Urinary bladder (tissue), 4 donors: ENCODE measurements around the gene RHBDL1. TPM values are rescaled to one million over a fixed set of nuclear protein-coding genes. Genes with fewer than 3 reads are reported as not detected.

Experiments used
- DNase-seq: peaks from one replicate; pipeline ENCODE4 v3.0.0-alpha.2; 2015; ENCODE audit errors: extremely low spot score
- H3K27ac ChIP-seq: one replicate; pipeline ENCODE4 v1.5.1; 2013; ENCODE audit warnings: low read depth, mild to moderate bottlenecking, moderate library complexity
- H3K36me3 ChIP-seq: one replicate; pipeline ENCODE4 v1.6.1; 2013; ENCODE audit warnings: mild to moderate bottlenecking, moderate library complexity; ENCODE audit not compliant: insufficient read depth
- H3K4me1 ChIP-seq: one replicate; pipeline ENCODE4 v1.6.1; 2013; ENCODE audit warnings: mild to moderate bottlenecking, moderate library complexity; ENCODE audit not compliant: insufficient read depth
- H3K4me3 ChIP-seq: one replicate; pipeline ENCODE4 v1.5.1; 2013; ENCODE audit warnings: low read depth, low read length
- WGBS: extraction: QIAGEN DNeasy Blood & Tissue Kit; methylation state at CpG from one replicate; pipeline ENCODE4 v1.1.7; 2013; 5-methylcytosine and 5-hydroxymethylcytosine counted together
- polyA plus RNA-seq: library from polyadenylated mRNA; stranded (reverse); fragments of 200-250 nt; gene quantifications from one replicate; pipeline ENCODE4 v1.2.3, GENCODE V29; 2013
- total RNA-seq: library from RNA; depleted of rRNA; stranded (reverse); fragments of >200 nt; gene quantifications from one replicate; pipeline ENCODE4 v1.2.3, GENCODE V29; 2014
- donor health status: healthy with polysubstance abuse.
- donor health status: healthy.

The RHBDL1 gene
- total and polyA plus RNA-seq, 2 donors = 0.95 to 1.3 TPM

GRCh38 chr16:657487-657886, 18.0 kb upstream of the RHBDL1 start:
- no peak for DNase-seq
- H3K36me3 ChIP-seq = no peaks in the 10 kb centered on the region
- WGBS = 94% methylated on average over 22 of the region's 22 CpGs
- no peaks in the 10 kb centered on the region for H3K4me1 ChIP-seq
- H3K27ac ChIP-seq = no peak overlapping the region
- no peak overlapping the region for H3K4me3 ChIP-seq

- 91% methylated on average over 35 of the region's 35 CpGs for WGBS
- Histone ChIP-seq H3K4me1 (no peaks in the 10 kb centered on the region), H3K36me3 (no peaks in the 10 kb centered on the region), H3K4me3 (no peak overlapping the region), H3K27ac (no peak overlapping the region)
- DNase-seq = no peak
Measured at GRCh38 chr16:658679-659571, 16.5 kb upstream of the RHBDL1 start.

- no peak for DNase-seq
- no peaks in the 10 kb centered on the region for H3K4me1 ChIP-seq
- WGBS = 90% methylated on average over 20 of the region's 20 CpGs
- no peak overlapping the region for H3K27ac ChIP-seq
- H3K4me3 ChIP-seq = no peak overlapping the region
- H3K36me3 ChIP-seq = no peaks in the 10 kb centered on the region
Measured at GRCh38 chr16:659618-660017, 15.9 kb upstream of the RHBDL1 start.

GRCh38 chr16:660132-660458, 15.4 kb upstream of the RHBDL1 start:
- DNase-seq = no peak
- Histone ChIP-seq H3K4me1 (no peaks in the 10 kb centered on the region), H3K4me3 (no peak overlapping the region), H3K27ac (no peak overlapping the region), H3K36me3 (no peaks in the 10 kb centered on the region)
- WGBS = 60% methylated on average over 6 of the region's 6 CpGs

GRCh38 chr16:660459-661183, 14.8 kb upstream of the RHBDL1 start:
- Histone ChIP-seq H3K4me1 (no peaks in the 10 kb centered on the region), H3K4me3 (no peak overlapping the region), H3K27ac (no peak overlapping the region), H3K36me3 (no peaks in the 10 kb centered on the region)
- 17% methylated on average over 39 of the region's 43 CpGs for WGBS
- no peak for DNase-seq

DNA sequence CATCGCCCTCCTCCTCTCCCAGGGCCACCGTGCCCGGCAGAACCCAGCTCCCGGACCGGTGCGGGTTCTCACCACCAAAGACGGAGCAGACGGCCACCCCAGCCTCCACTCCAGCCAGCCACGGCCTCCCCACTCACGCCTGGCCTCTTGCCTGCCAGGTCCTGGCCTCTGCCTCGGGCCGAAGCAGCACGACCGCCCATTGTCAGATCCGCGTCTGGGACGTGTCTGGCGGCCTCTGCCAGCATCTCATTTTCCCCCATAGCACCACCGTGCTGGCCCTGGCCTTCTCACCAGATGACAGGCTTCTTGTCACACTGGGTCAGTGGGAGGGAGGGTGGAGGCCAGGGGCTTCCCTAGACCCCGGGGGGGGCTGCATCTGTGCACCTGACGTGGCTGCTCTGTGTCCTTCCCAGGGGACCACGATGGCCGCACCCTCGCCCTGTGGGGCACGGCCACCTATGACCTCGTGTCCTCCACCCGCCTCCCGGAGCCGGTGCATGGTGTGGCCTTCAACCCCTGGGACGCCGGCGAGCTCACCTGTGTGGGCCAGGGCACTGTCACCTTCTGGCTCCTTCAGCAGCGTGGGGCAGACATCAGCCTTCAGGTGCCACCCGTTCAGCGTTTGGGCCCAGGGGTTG, 14.2 kb upstream of the RHBDL1 start:
- no peak overlapping the region for H3K27ac ChIP-seq
- DNase-seq = no peak
- H3K4me3 ChIP-seq = no peak overlapping the region
- no peaks in the 10 kb centered on the region for H3K36me3 ChIP-seq
- no peaks in the 10 kb centered on the region for H3K4me1 ChIP-seq
- 63% methylated on average over 35 of the region's 35 CpGs for WGBS

DNA sequence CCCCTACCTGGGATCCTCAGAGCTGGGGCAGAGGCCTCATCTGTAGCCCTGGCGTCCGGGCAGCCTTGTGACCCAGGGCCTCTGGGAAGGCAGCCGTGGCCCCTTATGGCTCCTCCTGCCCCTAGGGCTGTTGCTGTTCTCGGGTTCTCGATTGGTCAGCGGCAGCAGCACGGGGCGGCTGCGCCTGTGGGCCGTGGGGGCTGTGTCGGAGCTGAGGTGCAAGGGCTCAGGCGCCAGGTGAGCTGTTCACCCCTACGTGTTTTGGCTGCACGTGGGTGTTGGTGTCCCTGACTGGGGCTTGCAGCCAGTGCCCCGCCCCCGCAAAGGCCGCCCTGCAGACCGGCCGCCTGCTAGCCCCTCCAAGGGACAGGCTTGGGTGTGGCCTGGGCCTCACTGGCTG, 13.4 kb upstream of the RHBDL1 start:
- WGBS = 90% methylated on average over 19 of the region's 19 CpGs

DNA sequence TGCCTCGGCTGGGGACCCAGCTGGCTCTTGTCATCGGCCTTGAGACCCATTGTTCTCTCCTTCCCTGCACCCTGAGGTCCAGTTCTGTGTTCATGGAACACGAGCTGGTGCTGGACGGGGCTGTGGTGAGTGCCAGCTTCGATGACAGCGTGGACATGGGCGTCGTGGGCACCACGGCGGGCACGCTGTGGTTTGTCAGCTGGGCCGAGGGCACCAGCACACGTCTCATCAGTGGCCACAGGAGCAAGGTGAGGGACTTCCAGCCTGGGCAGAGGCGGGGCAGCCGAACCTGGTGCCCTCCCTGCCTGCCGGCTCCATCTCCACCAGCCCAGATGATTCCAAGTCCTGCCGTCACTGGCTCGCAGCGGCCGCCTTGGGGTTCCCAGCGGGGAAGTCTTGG, 12.9 kb upstream of the RHBDL1 start:
- no peak for DNase-seq
- H3K4me1 ChIP-seq = no peaks in the 10 kb centered on the region
- no peak overlapping the region for H3K4me3 ChIP-seq
- 94% methylated on average over 21 of the region's 21 CpGs for WGBS
- no peak overlapping the region for H3K27ac ChIP-seq
- H3K36me3 ChIP-seq = no peaks in the 10 kb centered on the region

More for the DNA sequence above, 13.4 kb upstream of the RHBDL1 start:
- Histone ChIP-seq H3K27ac (no peak overlapping the region), H3K36me3 (no peaks in the 10 kb centered on the region), H3K4me3 (no peak overlapping the region), H3K4me1 (no peaks in the 10 kb centered on the region)
- DNase-seq = no peak

DNA sequence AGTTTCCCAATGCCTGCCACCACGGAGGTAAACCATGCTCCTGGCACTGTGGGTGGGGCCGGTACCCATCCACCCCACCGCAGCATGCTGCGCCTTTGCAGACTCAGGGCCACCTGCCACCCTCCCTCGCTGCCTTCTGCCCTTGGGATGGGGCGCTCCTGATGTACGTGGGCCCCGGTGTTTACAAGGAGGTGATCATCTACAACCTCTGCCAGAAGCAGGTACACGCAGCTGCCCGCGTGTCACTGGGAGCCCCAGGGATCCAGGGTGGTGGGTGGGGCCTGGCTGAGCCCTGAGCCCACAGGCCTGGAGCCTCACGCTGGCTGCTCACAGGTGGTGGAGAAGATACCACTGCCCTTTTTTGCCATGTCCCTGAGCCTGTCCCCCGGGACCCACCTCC, 8.9 kb upstream of the RHBDL1 start:
- H3K4me3 ChIP-seq = no peak overlapping the region
- no peaks in the 10 kb centered on the region for H3K36me3 ChIP-seq
- no peak overlapping the region for H3K27ac ChIP-seq
- DNase-seq = no peak
- H3K4me1 ChIP-seq = no peaks in the 10 kb centered on the region
- WGBS = 87% methylated on average over 13 of the region's 13 CpGs

DNA sequence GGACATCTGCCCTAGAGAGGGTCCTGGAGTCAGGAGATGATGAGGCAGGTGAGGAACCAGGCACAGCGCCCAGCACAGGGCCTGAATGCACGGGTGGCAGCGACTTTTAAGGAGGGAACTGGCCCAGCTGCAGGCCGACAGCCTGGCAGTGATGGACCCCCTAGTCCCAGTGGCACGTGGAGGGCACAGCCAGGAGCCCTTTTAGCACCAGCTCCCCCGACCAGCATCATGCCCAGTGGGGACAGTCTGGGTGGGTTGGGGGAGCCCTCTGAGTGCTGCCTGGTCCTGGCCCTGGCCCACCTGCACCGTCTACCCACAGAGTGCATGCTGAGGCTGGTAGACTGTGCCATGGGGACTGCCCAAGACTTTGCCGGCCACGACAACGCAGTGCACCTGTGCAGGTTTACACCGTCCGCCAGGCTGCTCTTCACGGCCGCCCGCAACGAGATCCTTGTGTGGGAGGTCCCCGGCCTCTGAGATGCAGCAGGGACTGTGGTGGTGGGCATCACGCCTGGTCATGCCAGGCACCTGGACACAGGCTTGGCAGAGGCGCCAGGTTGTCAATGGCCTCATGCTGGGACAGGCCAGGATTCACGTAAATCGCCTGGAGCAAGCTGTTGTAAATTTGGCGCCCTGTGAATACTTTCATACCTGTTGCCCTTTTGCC, 8.2 kb upstream of the RHBDL1 start:
- H3K27ac ChIP-seq = no peak overlapping the region
- no peaks in the 10 kb centered on the region for H3K36me3 ChIP-seq
- no peaks in the 10 kb centered on the region for H3K4me1 ChIP-seq
- H3K4me3 ChIP-seq = no peak overlapping the region
- no peak for DNase-seq
- 81% methylated on average over 22 of the region's 22 CpGs for WGBS

DNA sequence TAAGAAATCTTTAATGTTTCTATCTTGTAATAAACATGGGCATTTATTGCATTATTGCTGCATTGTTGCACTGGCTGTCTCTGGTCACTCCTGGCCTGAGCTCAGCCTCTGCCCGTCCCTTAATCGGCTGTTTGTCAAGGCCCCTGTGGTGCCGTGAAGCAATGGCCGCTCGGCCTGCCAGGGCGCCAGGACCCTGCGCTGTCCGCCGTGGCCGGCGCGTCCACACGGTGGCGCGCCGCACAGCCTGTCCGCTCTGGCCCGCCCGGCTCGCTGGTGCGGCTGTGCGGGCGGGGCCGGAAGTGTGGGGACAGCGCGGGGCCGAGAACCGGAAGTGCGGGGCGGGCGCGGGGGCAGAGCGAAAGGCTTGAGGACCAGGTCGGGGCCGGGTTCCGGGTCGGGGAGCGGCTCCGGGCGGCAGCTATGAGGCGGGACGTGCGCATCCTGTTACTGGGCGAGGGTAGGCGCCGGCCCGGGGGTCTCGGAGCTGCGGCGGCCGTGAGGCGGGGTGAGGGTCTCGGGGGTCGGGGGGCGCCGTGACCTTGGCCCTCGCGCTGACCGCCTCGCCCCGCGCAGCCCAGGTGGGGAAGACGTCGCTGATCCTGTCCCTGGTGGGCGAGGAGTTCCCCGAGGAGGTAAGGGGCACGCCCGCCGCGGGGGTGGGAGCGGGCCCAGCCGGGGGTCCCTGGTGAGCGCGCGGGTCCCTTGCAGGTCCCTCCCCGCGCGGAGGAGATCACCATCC, 7.5 kb upstream of the RHBDL1 start, which contains the start of gene RHOT2:
Gene RHOT2 (plus strand): TSS at position 353 of the 739 bp plus-strand sequence. CDS start 68 bp downstream, at position 421.
- Histone ChIP-seq H3K4me1 (no peaks in the 10 kb centered on the region), H3K27ac (peak within 1 kb of the TSS; percentile 51), H3K4me3 (peak within 1 kb of the TSS; percentile 87), H3K36me3 (no peaks in the 10 kb centered on the region)
- WGBS = under 1% methylated on average over 78 of the region's 78 CpGs
- peak; percentile 58 for DNase-seq

- Histone ChIP-seq H3K36me3 (no peaks in the 10 kb centered on the region), H3K4me3 (peak overlapping the region; percentile 87), H3K4me1 (no peaks in the 10 kb centered on the region), H3K27ac (peak overlapping the region; percentile 51)
- 9% methylated on average over 50 of the region's 50 CpGs for WGBS
- no peak for DNase-seq
Measured at GRCh38 chr16:668519-669171, 6.8 kb upstream of the RHBDL1 start.
